IPS-18c (cell line): ENCODE data around the gene TP53AIP1.
"Not testable (repeated sequence)": the region's sequence is repeated elsewhere in the genome, so short reads cannot be mapped to it uniquely, and the experiment has no call there.

Experiments
- H3K4me3 ChIP-seq: 2 replicates; pipeline ENCODE4 v1.7.0; 2013; ENCODE audit warnings: low read depth, mild to moderate bottlenecking, low read length, moderate library complexity; ENCODE audit not compliant: insufficient read depth
- H3K9me3 ChIP-seq: one replicate; pipeline ENCODE4 v1.6.1; 2013; ENCODE audit warnings: mild to moderate bottlenecking, low read length, moderate library complexity; ENCODE audit not compliant: control insufficient read depth, insufficient read depth

The TP53AIP1 gene

GRCh38 chr11:128931668-128932067, 11.0 kb downstream of the TP53AIP1 start:
- Histone ChIP-seq H3K9me3 (no peaks in the 10 kb centered on the region), H3K4me3 (no peak overlapping the region)

GRCh38 chr11:128931066-128931465, 11.6 kb downstream of the TP53AIP1 start:
- Histone ChIP-seq H3K9me3 (no peaks in the 10 kb centered on the region), H3K4me3 (no peak overlapping the region)

GRCh38 chr11:128929991-128930390, 12.7 kb downstream of the TP53AIP1 start:
- H3K4me3 ChIP-seq = no peak overlapping the region
- H3K9me3 ChIP-seq = no peaks in the 10 kb centered on the region

GRCh38 chr11:128929468-128929867, 13.2 kb downstream of the TP53AIP1 start:
- Histone ChIP-seq H3K9me3 (no peaks in the 10 kb centered on the region), H3K4me3 (no peak overlapping the region)

GRCh38 chr11:128928400-128928799, 14.3 kb downstream of the TP53AIP1 start:
- H3K4me3 ChIP-seq = no peak overlapping the region
- H3K9me3 ChIP-seq = no peaks in the 10 kb centered on the region

GRCh38 chr11:128927683-128928336, 14.9 kb downstream of the TP53AIP1 start:
- Histone ChIP-seq H3K4me3 (no peak overlapping the region), H3K9me3 (no peaks in the 10 kb centered on the region)

- Histone ChIP-seq H3K4me3 (no peak overlapping the region), H3K9me3 (no peaks in the 10 kb centered on the region)
Observed at GRCh38 chr11:128927108-128927461, 15.6 kb downstream of the TP53AIP1 start.

- Histone ChIP-seq H3K9me3 (no peaks in the 10 kb centered on the region), H3K4me3 (no peak overlapping the region)
Observed at GRCh38 chr11:128926437-128927107, 16.1 kb downstream of the TP53AIP1 start.

- no peak overlapping the region for H3K4me3 ChIP-seq
- H3K9me3 ChIP-seq = no peaks in the 10 kb centered on the region
Observed at GRCh38 chr11:128926000-128926399, 16.7 kb downstream of the TP53AIP1 start.

- Histone ChIP-seq H3K9me3 (no peaks in the 10 kb centered on the region), H3K4me3 (no peak overlapping the region)
Observed at GRCh38 chr11:128925250-128925600, 17.4 kb downstream of the TP53AIP1 start.

- H3K4me3 ChIP-seq = no peak overlapping the region
- no peaks in the 10 kb centered on the region for H3K9me3 ChIP-seq
Observed at GRCh38 chr11:128924510-128925249, 18.0 kb downstream of the TP53AIP1 start.

- no peaks in the 10 kb centered on the region for H3K9me3 ChIP-seq
- no peak overlapping the region for H3K4me3 ChIP-seq
Observed at GRCh38 chr11:128924104-128924503, 18.6 kb downstream of the TP53AIP1 start.

GRCh38 chr11:128921793-128922192, 20.9 kb downstream of the TP53AIP1 start:
- H3K9me3 ChIP-seq = no peaks in the 10 kb centered on the region
- no peak overlapping the region for H3K4me3 ChIP-seq

- Histone ChIP-seq H3K9me3 (no peaks in the 10 kb centered on the region), H3K4me3 (no peak overlapping the region)
Observed at GRCh38 chr11:128920666-128921065, 22.0 kb downstream of the TP53AIP1 start.

- H3K4me3 ChIP-seq, H3K9me3 ChIP-seq: not testable (repeated sequence)
Observed at GRCh38 chr11:128919635-128920034, 23.0 kb downstream of the TP53AIP1 start.

GRCh38 chr11:128919216-128919615, 23.5 kb downstream of the TP53AIP1 start:
- Histone ChIP-seq H3K9me3 (no peaks in the 10 kb centered on the region), H3K4me3 (no peak overlapping the region)

GRCh38 chr11:128917144-128917724, 25.4 kb downstream of the TP53AIP1 start:
- no peak overlapping the region for H3K4me3 ChIP-seq

GRCh38 chr11:128916681-128917080, 26.0 kb downstream of the TP53AIP1 start:
- Histone ChIP-seq H3K9me3 (no peaks in the 10 kb centered on the region), H3K4me3 (no peak overlapping the region)

More at GRCh38 chr11:128917144-128917724, 25.4 kb downstream of the TP53AIP1 start:
- H3K9me3 ChIP-seq = no peaks in the 10 kb centered on the region
